Esophagus squamous epithelium (tissue), 4 donors: Measurements from ENCODE around the gene STAMBPL1.

Source experiments
- POLR2A ChIP-seq, 4 donors: fragments of 450-650 bp; IDR thresholded peaks; one replicate each; pipeline ENCODE4 v1.6.1; 2017; ENCODE audit warnings: antibody characterized with exemption in 4 of 4, mild to moderate bottlenecking in 4 of 4, moderate library complexity in 3 of 4
- TF ChIP-seq, protein P1 (sequence below), 6 experiments: fragments of 450-650 bp in 4 of 6; fragments of 200-600 bp in 2 of 6; sonication (generic) in 2 of 6; IDR thresholded peaks; one replicate each; pipeline ENCODE4 v1.5.1; 2016 to 2019; ENCODE audit warnings: antibody characterized with exemption in 6 of 6, mild to moderate bottlenecking in 4 of 6, moderate library complexity in 4 of 6

DNA sequence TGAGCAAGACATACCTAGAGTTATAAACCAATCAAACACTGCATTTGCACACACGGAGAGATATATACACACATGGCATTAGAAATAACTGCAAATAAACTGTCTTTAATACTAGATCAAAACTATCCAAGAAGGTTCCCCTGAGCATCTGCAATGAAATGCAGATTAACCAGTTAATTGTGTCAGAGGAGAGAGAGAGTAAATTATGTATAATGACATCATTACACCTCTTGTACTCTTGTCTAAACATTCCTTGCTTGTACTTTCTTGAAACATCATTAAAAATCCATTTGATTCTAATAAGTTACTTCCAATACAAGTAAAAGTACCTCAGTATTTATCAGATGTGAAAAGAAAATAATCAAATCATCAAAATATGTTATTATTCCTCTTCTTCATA lies 29.3 kb upstream of the STAMBPL1 start:
- TF ChIP-seq POLR2A (IDR thresholded peaks at IDR 0.05) = no peak
- TF ChIP-seq, protein P1, sequence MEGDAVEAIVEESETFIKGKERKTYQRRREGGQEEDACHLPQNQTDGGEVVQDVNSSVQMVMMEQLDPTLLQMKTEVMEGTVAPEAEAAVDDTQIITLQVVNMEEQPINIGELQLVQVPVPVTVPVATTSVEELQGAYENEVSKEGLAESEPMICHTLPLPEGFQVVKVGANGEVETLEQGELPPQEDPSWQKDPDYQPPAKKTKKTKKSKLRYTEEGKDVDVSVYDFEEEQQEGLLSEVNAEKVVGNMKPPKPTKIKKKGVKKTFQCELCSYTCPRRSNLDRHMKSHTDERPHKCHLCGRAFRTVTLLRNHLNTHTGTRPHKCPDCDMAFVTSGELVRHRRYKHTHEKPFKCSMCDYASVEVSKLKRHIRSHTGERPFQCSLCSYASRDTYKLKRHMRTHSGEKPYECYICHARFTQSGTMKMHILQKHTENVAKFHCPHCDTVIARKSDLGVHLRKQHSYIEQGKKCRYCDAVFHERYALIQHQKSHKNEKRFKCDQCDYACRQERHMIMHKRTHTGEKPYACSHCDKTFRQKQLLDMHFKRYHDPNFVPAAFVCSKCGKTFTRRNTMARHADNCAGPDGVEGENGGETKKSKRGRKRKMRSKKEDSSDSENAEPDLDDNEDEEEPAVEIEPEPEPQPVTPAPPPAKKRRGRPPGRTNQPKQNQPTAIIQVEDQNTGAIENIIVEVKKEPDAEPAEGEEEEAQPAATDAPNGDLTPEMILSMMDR (IDR thresholded peaks at IDR 0.05) = no peak
